Fibroblast of mammary gland (primary cell): ENCODE data around the gene SPATA2L.

Source experiments
- DNase-seq: peaks from one replicate; pipeline ENCODE4 v3.0.0-alpha.2; 2010; ENCODE audit warnings: low read depth
- H3K4me3 ChIP-seq: 2 replicates; pipeline ENCODE4 v1.5.1; 2011; ENCODE audit warnings: low read depth, mild to moderate bottlenecking, low read length, moderate library complexity; ENCODE audit not compliant: control insufficient read depth
- TF ChIP-seq, protein P1 (sequence below): conservative IDR thresholded peaks from 2 replicates; pipeline ENCODE4 v1.5.1; 2011; ENCODE audit warnings: low read depth, low read length, inconsistent platforms; ENCODE audit not compliant: control insufficient read depth, insufficient read depth

Gene SPATA2L, protein sequence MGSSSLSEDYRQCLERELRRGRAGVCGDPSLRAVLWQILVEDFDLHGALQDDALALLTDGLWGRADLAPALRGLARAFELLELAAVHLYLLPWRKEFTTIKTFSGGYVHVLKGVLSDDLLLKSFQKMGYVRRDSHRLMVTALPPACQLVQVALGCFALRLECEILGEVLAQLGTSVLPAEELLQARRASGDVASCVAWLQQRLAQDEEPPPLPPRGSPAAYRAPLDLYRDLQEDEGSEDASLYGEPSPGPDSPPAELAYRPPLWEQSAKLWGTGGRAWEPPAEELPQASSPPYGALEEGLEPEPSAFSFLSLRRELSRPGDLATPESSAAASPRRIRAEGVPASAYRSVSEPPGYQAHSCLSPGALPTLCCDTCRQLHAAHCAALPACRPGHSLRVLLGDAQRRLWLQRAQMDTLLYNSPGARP

DNA sequence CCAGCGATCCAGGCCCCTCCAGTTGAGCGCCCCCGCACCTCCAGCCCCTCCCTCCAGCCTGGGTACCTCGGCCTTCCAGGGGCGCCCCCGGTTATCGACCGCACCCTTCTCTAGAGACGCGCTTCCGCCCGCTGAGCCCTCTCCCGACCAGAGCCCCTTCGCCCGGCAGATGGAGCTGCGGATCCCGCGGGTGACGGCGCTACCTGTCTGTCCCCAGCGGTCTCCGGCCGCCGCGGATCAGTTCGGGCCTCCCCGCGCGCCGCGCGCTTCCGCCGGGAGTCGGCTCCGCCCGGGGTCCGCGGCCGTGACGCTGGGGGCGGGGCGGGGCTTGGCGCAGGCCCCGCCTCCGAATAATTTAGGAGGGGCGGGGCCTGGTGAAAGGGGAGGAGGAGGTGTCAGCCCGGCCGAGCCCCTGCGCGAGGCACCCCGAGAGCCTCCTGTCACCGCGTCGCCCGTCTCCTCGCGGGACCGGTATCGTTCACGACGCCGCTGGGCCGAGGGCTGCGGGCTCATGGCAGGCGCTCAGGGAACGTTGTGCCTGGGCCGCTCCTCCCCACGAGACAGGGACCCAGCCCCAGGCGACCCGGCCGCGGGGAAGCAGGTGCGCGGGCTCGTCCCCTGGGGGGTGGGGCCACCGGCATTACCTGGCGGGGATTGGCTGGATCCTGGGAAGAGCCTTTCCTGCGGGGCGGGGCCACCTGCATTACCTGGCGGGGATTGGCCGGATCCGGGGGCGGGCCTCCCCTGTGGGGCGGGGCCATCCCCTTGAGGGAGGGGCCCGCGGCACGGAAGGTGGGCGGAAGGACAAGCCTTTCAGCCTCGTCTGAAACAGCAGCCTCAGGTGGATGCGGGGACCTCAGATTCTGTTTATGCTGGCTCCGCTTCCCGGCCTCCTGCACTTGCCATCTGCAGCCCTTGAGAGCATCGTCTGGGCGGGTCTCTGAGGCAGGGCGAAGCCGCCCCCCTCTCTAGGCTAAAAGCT, at the start of gene SPATA2L:
SPATA2L (minus strand) TSS at position 281 of the 982 bp plus-strand sequence. CDS start 473 bp downstream, outside the sequence.
- no peak for DNase-seq
- TF ChIP-seq, protein P1, sequence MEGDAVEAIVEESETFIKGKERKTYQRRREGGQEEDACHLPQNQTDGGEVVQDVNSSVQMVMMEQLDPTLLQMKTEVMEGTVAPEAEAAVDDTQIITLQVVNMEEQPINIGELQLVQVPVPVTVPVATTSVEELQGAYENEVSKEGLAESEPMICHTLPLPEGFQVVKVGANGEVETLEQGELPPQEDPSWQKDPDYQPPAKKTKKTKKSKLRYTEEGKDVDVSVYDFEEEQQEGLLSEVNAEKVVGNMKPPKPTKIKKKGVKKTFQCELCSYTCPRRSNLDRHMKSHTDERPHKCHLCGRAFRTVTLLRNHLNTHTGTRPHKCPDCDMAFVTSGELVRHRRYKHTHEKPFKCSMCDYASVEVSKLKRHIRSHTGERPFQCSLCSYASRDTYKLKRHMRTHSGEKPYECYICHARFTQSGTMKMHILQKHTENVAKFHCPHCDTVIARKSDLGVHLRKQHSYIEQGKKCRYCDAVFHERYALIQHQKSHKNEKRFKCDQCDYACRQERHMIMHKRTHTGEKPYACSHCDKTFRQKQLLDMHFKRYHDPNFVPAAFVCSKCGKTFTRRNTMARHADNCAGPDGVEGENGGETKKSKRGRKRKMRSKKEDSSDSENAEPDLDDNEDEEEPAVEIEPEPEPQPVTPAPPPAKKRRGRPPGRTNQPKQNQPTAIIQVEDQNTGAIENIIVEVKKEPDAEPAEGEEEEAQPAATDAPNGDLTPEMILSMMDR: no peak
- peak within 1 kb of the TSS; percentile 63 for H3K4me3 ChIP-seq

DNA sequence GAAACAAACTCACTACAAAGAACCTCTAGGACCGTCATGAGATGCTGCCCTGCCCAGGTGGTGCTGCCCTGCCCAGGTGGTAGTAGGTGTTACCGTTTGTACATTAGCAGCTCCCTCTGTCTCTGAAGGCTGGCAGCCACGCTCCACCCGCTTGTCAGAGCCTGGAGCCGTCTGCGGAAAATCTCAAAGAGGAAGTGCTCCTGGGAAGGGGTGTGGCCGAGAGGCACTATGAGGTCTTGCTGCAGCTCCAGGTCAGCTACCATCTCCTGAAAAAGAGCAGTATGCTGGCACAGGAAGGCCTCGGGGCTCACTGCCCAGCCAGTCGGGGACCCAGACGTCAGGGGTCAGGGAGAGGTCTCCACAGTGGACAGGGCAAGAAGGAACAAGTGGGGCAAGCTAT, 48.1 kb upstream of the SPATA2L start:
- TF ChIP-seq, protein P1: no peak

DNA sequence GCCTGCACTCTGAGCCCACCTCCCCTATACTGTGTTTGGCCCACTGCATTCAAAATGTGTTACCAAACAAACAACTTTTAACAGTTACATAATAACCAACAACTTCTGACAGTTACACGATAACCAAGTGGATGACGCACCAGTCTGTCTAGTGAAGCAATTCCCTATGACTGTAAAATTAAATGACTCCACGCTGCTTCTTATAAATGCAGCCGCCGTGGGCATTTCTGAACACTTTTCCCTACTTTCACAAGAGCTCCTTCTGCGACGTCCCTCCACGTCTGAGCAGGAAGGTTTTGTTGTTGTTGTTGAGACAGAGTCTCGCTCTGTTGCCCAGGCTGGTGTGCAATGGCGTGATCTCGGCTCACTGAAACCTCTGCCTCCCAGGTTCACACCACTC, 47.4 kb upstream of the SPATA2L start:
- no peak for DNase-seq

More for the DNA sequence above, 48.1 kb upstream of the SPATA2L start:
- no peak for DNase-seq
- H3K4me3 ChIP-seq: no peak overlapping the region

DNA sequence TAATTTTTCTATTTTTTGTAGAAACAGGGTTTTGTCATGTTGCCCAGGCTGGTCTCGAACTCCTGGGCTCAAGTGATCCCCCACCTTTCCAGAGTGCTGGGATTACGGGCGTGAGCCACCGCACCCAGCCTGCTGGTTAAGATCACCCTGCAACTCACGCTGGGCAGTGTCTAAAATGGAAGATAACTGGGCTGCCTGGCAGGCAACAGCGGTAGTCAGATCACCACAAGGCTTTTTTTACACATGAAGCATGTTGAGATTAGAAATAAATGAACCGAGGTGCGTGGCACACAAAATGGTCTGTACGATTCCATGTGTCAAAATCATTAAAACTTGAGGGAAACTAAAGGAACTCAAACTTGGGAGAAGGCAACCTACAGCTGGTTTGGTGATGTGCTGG, 46.6 kb upstream of the SPATA2L start:
- DNase-seq: no peak
- TF ChIP-seq, protein P1: no peak
- no peak overlapping the region for H3K4me3 ChIP-seq

More for the DNA sequence above, 47.4 kb upstream of the SPATA2L start:
- TF ChIP-seq, protein P1: no peak
- no peak overlapping the region for H3K4me3 ChIP-seq

DNA sequence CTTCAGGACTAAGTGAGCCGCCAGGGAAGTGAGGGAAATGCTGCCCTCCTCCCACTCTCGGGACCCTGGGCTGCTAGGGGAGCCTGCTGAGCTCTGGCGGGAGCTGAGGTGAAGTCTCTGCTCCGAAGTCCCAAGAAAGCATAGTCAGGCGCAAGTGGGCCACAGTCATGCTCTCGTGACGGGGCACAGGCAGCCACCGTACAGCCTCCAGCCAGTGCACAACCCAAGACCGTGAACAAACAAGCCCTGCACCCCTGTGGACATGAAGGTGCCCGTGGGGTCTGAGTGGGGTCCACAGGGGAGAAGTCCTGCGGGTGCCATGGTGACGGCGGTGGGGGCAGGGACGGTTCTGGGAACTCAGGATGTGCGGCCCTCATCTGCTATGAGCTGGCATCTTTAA, 44.5 kb upstream of the SPATA2L start:
- DNase-seq: no peak
- TF ChIP-seq, protein P1: no peak
- H3K4me3 ChIP-seq: no peak overlapping the region

DNA sequence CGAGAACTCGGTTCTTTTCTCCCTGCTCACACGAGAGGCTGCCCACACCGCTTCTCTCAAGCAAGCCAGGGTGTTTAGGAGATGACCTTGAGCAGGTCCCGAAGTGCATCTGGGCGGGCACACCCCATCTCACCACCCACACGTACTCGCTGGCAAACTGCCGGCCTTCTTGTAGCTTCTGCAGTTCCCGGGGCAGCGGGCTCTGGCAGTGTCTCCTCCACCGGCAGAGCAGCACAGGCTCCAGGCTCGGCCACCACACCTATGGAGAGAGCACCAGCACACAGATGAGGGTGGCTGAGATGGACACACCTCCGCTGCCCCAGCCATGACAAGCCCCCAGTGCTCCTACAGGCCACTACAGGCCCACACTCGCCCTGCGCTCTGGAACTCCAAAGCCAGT, 43.3 kb upstream of the SPATA2L start:
- TF ChIP-seq, protein P1: no peak
- no peak overlapping the region for H3K4me3 ChIP-seq
- DNase-seq: no peak
